Liver (tissue), 3 donors: Measurements from ENCODE around the gene NT5DC1.

Experiments used
- ATF3 ChIP-seq: IDR thresholded peaks from 2 replicates; pipeline ENCODE4 v1.6.1; 2016; ENCODE audit warnings: antibody characterized with exemption
- HNF4G ChIP-seq: IDR thresholded peaks from 2 replicates; pipeline ENCODE4 v1.6.1; 2016; ENCODE audit warnings: antibody characterized with exemption
- JUND ChIP-seq, 2 donors: IDR thresholded peaks; 2 replicates each; pipeline ENCODE4 v1.6.1; 2016; ENCODE audit warnings: antibody characterized with exemption in 2 of 2
- REST ChIP-seq: IDR thresholded peaks from 2 replicates; pipeline ENCODE4 v1.6.1; 2016; ENCODE audit warnings: antibody characterized with exemption, mild to moderate bottlenecking
- YY1 ChIP-seq: IDR thresholded peaks from 2 replicates; pipeline ENCODE4 v1.6.1; 2016; ENCODE audit warnings: antibody characterized with exemption, mild to moderate bottlenecking
- TF ChIP-seq, protein P1 (sequence below): fragments of 150-350 bp; IDR thresholded peaks from 2 replicates; pipeline ENCODE4 v1.5.1; 2017; ENCODE audit warnings: improper control_type of control experiment, low read depth, low read length; ENCODE audit not compliant: missing input control
- donor health status: healthy.
- donor health status: healthy.

- TF ChIP-seq, protein P1, sequence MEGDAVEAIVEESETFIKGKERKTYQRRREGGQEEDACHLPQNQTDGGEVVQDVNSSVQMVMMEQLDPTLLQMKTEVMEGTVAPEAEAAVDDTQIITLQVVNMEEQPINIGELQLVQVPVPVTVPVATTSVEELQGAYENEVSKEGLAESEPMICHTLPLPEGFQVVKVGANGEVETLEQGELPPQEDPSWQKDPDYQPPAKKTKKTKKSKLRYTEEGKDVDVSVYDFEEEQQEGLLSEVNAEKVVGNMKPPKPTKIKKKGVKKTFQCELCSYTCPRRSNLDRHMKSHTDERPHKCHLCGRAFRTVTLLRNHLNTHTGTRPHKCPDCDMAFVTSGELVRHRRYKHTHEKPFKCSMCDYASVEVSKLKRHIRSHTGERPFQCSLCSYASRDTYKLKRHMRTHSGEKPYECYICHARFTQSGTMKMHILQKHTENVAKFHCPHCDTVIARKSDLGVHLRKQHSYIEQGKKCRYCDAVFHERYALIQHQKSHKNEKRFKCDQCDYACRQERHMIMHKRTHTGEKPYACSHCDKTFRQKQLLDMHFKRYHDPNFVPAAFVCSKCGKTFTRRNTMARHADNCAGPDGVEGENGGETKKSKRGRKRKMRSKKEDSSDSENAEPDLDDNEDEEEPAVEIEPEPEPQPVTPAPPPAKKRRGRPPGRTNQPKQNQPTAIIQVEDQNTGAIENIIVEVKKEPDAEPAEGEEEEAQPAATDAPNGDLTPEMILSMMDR, result no peak
- TF ChIP-seq REST, result no peak
- no peak for TF ChIP-seq ATF3
- TF ChIP-seq JUND (IDR thresholded peaks at IDR 0.05), result no peak
- TF ChIP-seq YY1, result no peak
- no peak for TF ChIP-seq HNF4G
These were observed 100.1 kb downstream of the NT5DC1 start for GRCh38 chr6:116200619-116201249.
